Heart right ventricle (tissue), 16 donors: ENCODE data around the gene UST. TPM values are rescaled to one million over a fixed set of nuclear protein-coding genes. Genes with fewer than 3 reads are reported as not detected.

Source experiments
- ATAC-seq, 8 donors: fragments of 200-7000 bp; cut with Tn5 transposase; one replicate each; pipeline ENCODE4 v1.9.1; 2020; ENCODE audit warnings: mild to moderate bottlenecking in 8 of 8, moderate library complexity in 8 of 8, moderate number of reproducible peaks in 1 of 8
- DNase-seq, 2 donors: peaks; one replicate each; pipeline ENCODE4 v3.0.0-alpha.2; 2020
- H3K27ac ChIP-seq, 10 donors: fragments of 200-600 bp; sonication (generic) in 2 of 10; one replicate each; pipeline versions ENCODE4 v1.5.0 to v1.8.0; 2020 to 2022; ENCODE audit warnings: mild to moderate bottlenecking in 3 of 10
- H3K27me3 ChIP-seq, 7 donors: fragments of 200-600 bp; one replicate each; pipeline ENCODE4 v1.8.0; 2021 to 2022; ENCODE audit warnings: mild to moderate bottlenecking in 2 of 7
- H3K36me3 ChIP-seq, 9 donors: fragments of 200-600 bp; sonication (generic) in 1 of 9; one replicate each; pipeline versions ENCODE4 v1.5.0 to v1.8.0; 2020 to 2022; ENCODE audit warnings: mild to moderate bottlenecking in 2 of 9
- H3K4me1 ChIP-seq, 9 donors: fragments of 200-600 bp; sonication (generic) in 1 of 9; one replicate each; pipeline versions ENCODE4 v1.5.0 to v1.8.0; 2020 to 2022; ENCODE audit warnings: mild to moderate bottlenecking in 4 of 9
- H3K4me3 ChIP-seq, 10 donors: fragments of 200-600 bp; sonication (generic) in 2 of 10; one replicate each; pipeline versions ENCODE4 v1.5.0 to v1.8.0; 2020 to 2022; ENCODE audit warnings: mild to moderate bottlenecking in 7 of 10, moderate library complexity in 2 of 10
- H3K9me3 ChIP-seq, 11 donors: fragments of 200-600 bp in 10 of 11; sonication (generic) in 2 of 11; one replicate each; pipeline versions ENCODE4 v1.5.0 to v1.8.0; 2013 to 2022; ENCODE audit warnings: mild to moderate bottlenecking in 2 of 11, control low read depth in 1 of 11, moderate library complexity in 1 of 11
- WGBS, 2 donors: extraction: QIAGEN DNeasy Blood & Tissue Kit; methylation state at CpG; one replicate each; pipeline ENCODE4 v1.1.7; 2013; ENCODE audit warnings: inconsistent platforms in 1 of 2; 5-methylcytosine and 5-hydroxymethylcytosine counted together
- intact Hi-C, 10 donors: fragments of 100-400 bp; cut with DNase I; formaldehyde crosslinking; loops; one replicate each; pipeline versions ENCODE4 v1.11.1 to v1.14.2; 2022
- polyA plus RNA-seq, 2 donors: library from polyadenylated mRNA; stranded (reverse); fragments of 200-250 nt; gene quantifications; one replicate each; pipeline ENCODE4 v1.2.3, GENCODE V29; 2013
- total RNA-seq, 10 donors: library from RNA; stranded (reverse); fragmentation: NEBNext Ultra II Directional in 3 of 10; extraction: Animal tissue kit (Norgen Biotek cat#: 25700) in 3 of 10; gene quantifications; one replicate each; pipeline versions ENCODE4 v1.2.1 to v1.2.4, GENCODE V29; 2021 to 2023
- TF ChIP-seq, protein P1 (sequence below), 9 donors: fragments of 200-600 bp; sonication (generic) in 2 of 9; IDR thresholded peaks; one replicate each; pipeline versions ENCODE4 v1.5.0 to v1.8.0; 2021 to 2022; ENCODE audit warnings: antibody characterized with exemption in 9 of 9, mild to moderate bottlenecking in 5 of 9, moderate library complexity in 1 of 9
- donor health status: Arrhythmogenic right ventricular cardiomyopathy.
- donor health status: ischemic (EF 13 %, LVEDD 7.1; RV severe dilation, severe dysfunction).
- donor health status: healthy with polysubstance abuse.
- donor health status: DM: no; HTN: yes; CAD: no.
- donor health status: DM: no; HTN: no; CAD: no.
- donor health status: ischemic (EF 25% LVEDD 6.9; RV normal size, moderate dysfunction).
- donor health status: ischemic (EF 25% LVEDD 5.7; RV mildly dilated, moderate dysfunction).
- donor health status: healthy.
- donor health status: DM: yes; HTN: yes; CAD: no.
- donor health status: Ischemic cardiomyopathy.
- donor health status: ischemic (EF 35%, LVEDD 5.7; RV mildly dilated, moderate dysfunction).
- donor health status: nonischemic (EF 11% LVEDD 7.7; RV severe dilation, severe dysfunction).
- donor health status: DM: yes; HTN: yes; CAD: no.
- donor health status: PGD.
- donor health status: ischemic (EF 29% LVEDD 5.4; RV normal size, mild dysfunction).
- donor health status: nonischemic (EF 23%, LVEDD 6.1; RV moderate dilation, normal function).

The UST gene
- total and polyA plus RNA-seq, 12 donors, result 1.6 to 4.1 (median 2.3) TPM

DNA sequence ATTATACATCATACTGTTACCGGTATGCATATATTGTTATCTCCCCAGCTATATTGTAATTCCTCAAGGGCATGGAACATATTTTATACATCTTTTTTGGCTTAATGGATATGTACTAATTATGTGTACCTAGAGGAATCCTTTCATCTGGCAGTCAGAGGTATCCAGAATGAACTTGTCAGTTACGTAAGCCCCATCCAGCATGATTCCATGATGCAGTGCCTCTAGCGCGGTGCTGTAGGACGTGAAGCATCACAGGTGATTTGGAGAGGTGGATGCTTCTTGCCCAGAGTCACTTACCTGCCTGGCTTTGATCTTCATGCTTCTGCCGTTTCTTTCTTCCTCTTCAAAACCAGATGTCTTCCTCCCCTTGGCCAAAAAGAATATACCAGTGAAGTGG, 159.1 kb downstream of the UST start:
- Histone ChIP-seq H3K36me3 (no peaks in the 10 kb centered on the region), H3K4me3 (no peak overlapping the region), H3K27me3 (no peaks in the 10 kb centered on the region), H3K27ac (no peak overlapping the region), H3K4me1 (peaks cover 0 to 3% (median 0%) of the 10 kb centered on the region in 9 donors), H3K9me3 (no peaks in the 10 kb centered on the region)
- ATAC-seq (no peak), DNase-seq (no peak)
- 88 to 93% methylated on average over 6 of the region's 6 CpGs for WGBS, 2 donors
- TF ChIP-seq, protein P1, sequence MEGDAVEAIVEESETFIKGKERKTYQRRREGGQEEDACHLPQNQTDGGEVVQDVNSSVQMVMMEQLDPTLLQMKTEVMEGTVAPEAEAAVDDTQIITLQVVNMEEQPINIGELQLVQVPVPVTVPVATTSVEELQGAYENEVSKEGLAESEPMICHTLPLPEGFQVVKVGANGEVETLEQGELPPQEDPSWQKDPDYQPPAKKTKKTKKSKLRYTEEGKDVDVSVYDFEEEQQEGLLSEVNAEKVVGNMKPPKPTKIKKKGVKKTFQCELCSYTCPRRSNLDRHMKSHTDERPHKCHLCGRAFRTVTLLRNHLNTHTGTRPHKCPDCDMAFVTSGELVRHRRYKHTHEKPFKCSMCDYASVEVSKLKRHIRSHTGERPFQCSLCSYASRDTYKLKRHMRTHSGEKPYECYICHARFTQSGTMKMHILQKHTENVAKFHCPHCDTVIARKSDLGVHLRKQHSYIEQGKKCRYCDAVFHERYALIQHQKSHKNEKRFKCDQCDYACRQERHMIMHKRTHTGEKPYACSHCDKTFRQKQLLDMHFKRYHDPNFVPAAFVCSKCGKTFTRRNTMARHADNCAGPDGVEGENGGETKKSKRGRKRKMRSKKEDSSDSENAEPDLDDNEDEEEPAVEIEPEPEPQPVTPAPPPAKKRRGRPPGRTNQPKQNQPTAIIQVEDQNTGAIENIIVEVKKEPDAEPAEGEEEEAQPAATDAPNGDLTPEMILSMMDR (IDR thresholded peaks at IDR 0.05), result no peak
- intact Hi-C loops, result no loop called here

DNA sequence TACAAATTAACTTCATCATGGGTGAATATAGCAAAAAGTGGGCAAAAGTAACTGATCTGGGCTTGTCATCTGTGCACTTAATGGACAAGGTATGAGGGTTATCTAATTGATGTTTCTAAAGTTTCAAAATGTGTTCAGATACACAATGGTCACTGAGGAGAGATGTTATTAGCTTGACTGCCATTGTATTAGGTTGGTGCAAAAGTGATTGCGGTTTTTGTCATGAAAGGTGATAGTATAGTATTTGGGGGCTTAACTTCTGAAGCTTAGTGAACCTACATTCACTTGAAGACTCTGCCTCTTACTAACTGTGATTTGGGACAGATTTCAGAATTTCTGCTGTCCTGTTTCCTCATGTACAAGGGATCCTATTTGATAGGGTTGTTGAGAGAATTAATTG, 159.6 kb downstream of the UST start:
- H3K9me3 ChIP-seq, result no peaks in the 10 kb centered on the region
- DNase-seq, result no peak
- H3K4me1 ChIP-seq, result peaks cover 0 to 3% (median 0%) of the 10 kb centered on the region in 9 donors
- WGBS, 2 donors, result 96 to 98% methylated on average over 1 of the region's 1 CpG
- no peak overlapping the region for H3K27ac ChIP-seq
- intact Hi-C loops, result no loop called here
- ATAC-seq, result no peak
- H3K4me3 ChIP-seq, result no peak overlapping the region
- TF ChIP-seq, protein P1 (IDR thresholded peaks at IDR 0.05), result no peak
- H3K27me3 ChIP-seq, result no peaks in the 10 kb centered on the region
- H3K36me3 ChIP-seq, result no peaks in the 10 kb centered on the region

DNA sequence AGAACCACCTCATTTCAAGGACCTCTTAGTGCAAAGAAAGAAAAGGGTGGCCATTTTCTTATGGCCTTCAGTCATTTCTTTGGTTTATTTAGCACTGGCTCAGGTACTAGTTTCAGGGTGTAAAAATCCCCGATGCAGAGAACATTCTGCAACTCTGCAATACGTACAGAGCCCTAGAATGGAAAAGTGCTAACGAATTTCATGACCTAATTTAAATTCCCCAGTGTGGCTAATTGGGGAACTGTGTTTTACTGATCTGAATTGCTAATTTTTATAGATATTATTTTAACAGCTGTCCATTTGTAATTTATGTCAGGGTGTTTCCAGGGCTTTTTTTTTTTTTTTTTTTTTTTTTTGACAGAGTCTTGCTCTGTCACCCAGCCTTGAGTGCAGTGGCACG, 160.7 kb downstream of the UST start:
- Histone ChIP-seq H3K27ac (no peak overlapping the region), H3K27me3 (no peaks in the 10 kb centered on the region), H3K4me1 (peaks cover 0 to 3% (median 0%) of the 10 kb centered on the region in 9 donors), H3K4me3 (no peak overlapping the region), H3K9me3 (no peaks in the 10 kb centered on the region), H3K36me3 (no peaks in the 10 kb centered on the region)
- intact Hi-C loops, result no loop called here
- no peak for DNase-seq
- WGBS, 2 donors, result 95 to 96% methylated on average over 4 of the region's 4 CpGs
- no peak for ATAC-seq
- TF ChIP-seq, protein P1 (IDR thresholded peaks at IDR 0.05), result no peak

DNA sequence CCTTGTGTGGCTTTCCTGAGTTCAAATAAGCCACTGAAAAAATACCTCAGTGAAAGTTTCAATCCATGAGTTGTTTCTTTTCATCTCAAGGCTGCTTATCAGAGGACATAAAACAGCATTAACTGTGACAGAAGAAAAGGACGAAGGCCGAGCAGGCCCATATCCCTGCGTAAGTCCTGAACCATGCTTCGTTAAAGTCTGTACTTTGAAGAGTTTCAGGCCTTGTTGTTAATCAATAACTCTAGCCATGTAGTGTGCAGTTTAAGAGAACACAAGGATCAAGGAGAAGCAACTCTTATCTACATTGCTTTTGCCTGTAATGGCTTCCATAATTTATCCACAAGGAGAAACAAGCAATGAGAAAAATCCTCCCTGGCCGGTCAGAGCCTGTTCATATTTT, 165.4 kb downstream of the UST start:
- Histone ChIP-seq H3K4me1 (no peaks in the 10 kb centered on the region), H3K4me3 (no peak overlapping the region), H3K9me3 (peaks cover 0 to 11% (median 6%) of the 10 kb centered on the region in 11 donors), H3K27me3 (no peaks in the 10 kb centered on the region), H3K36me3 (no peaks in the 10 kb centered on the region), H3K27ac (no peak overlapping the region)
- WGBS, 2 donors, result 75 to 76% methylated on average over 5 of the region's 5 CpGs
- DNase-seq, result no peak
- TF ChIP-seq, protein P1 (IDR thresholded peaks at IDR 0.05), result no peak
- no peak for ATAC-seq
- intact Hi-C loops, result no loop called here
